Adrenal gland (tissue), 5 donors: Measurements from ENCODE around the gene EZH2.

Experiments used
- CTCF ChIP-seq, 6 experiments: fragments of 450-650 bp in 4 of 6; fragments of 200-600 bp in 2 of 6; sonication (generic) in 1 of 6; IDR thresholded peaks; 1 replicate in 5 of 6; 2 replicates in 1 of 6; pipeline versions ENCODE4 v1.5.1 to v1.8.0; 2016 to 2021; ENCODE audit warnings: antibody characterized with exemption in 6 of 6, mild to moderate bottlenecking in 2 of 6, moderate library complexity in 1 of 6
- POLR2A ChIP-seq, 2 donors: fragments of 450-650 bp; IDR thresholded peaks; one replicate each; pipeline ENCODE4 v1.6.1; 2017; ENCODE audit warnings: antibody characterized with exemption in 2 of 2, mild to moderate bottlenecking in 2 of 2, moderate library complexity in 1 of 2
- donor health status: DM: no; HTN: no; CAD: no.

GRCh38 chr7:148929176-148929575 is 45.1 kb upstream of the EZH2 start:
- no peak for TF ChIP-seq CTCF (IDR thresholded peaks at IDR 0.05)
- no peak for TF ChIP-seq POLR2A (IDR thresholded peaks at IDR 0.05)
